HG03108 (cell line): ENCODE results near the gene SLC9A2.

Experiments used
- ATAC-seq: cut with Tn5 transposase; IDR thresholded peaks from one replicate; pipeline ENCODE4 v1.9.1; 2021; ENCODE audit warnings: moderate library complexity; ENCODE audit not compliant: unreplicated experiment

Gene SLC9A2

GRCh38 chr2:102618452-102619413, 620 bp upstream of the SLC9A2 start:
- ATAC-seq = no peak

GRCh38 chr2:102620332-102620731, 979 bp downstream of the SLC9A2 start:
- ATAC-seq = no peak

GRCh38 chr2:102621630-102622029, 2.3 kb downstream of the SLC9A2 start:
- ATAC-seq = no peak

GRCh38 chr2:102622646-102623045, 3.3 kb downstream of the SLC9A2 start:
- ATAC-seq = no peak

- ATAC-seq = no peak
Measured at GRCh38 chr2:102630458-102630857, 11.1 kb downstream of the SLC9A2 start.

GRCh38 chr2:102632380-102633175, 13.2 kb downstream of the SLC9A2 start:
- ATAC-seq = no peak

- ATAC-seq = no peak
Measured at GRCh38 chr2:102634831-102635241, 15.5 kb downstream of the SLC9A2 start.

- ATAC-seq = no peak
Measured at GRCh38 chr2:102635317-102635716, 16.0 kb downstream of the SLC9A2 start.

GRCh38 chr2:102636283-102636907, 17.0 kb downstream of the SLC9A2 start:
- ATAC-seq = no peak

GRCh38 chr2:102637358-102637757, 18.0 kb downstream of the SLC9A2 start:
- no peak for ATAC-seq

GRCh38 chr2:102639429-102639828, 20.1 kb downstream of the SLC9A2 start:
- no peak for ATAC-seq

- no peak for ATAC-seq
Measured at GRCh38 chr2:102652126-102652525, 32.8 kb downstream of the SLC9A2 start.

GRCh38 chr2:102657770-102658169, 38.4 kb downstream of the SLC9A2 start:
- ATAC-seq = no peak

GRCh38 chr2:102660070-102660469, 40.7 kb downstream of the SLC9A2 start:
- no peak for ATAC-seq

GRCh38 chr2:102660574-102660973, 41.2 kb downstream of the SLC9A2 start:
- no peak for ATAC-seq

- no peak for ATAC-seq
Measured at GRCh38 chr2:102661846-102662245, 42.5 kb downstream of the SLC9A2 start.

GRCh38 chr2:102662833-102663232, 43.5 kb downstream of the SLC9A2 start:
- no peak for ATAC-seq

GRCh38 chr2:102663381-102663780, 44.0 kb downstream of the SLC9A2 start:
- no peak for ATAC-seq

GRCh38 chr2:102664471-102664909, 45.1 kb downstream of the SLC9A2 start:
- ATAC-seq = no peak

GRCh38 chr2:102667072-102667471, 47.7 kb downstream of the SLC9A2 start:
- no peak for ATAC-seq

GRCh38 chr2:102668171-102668570, 48.8 kb downstream of the SLC9A2 start:
- ATAC-seq = no peak
